ENCODE data around the gene ABLIM1.
"Not testable (repeated sequence)": the region's sequence is repeated elsewhere in the genome, so short reads cannot be mapped to it uniquely, and the experiment has no call there.

The ABLIM1 gene

DNA sequence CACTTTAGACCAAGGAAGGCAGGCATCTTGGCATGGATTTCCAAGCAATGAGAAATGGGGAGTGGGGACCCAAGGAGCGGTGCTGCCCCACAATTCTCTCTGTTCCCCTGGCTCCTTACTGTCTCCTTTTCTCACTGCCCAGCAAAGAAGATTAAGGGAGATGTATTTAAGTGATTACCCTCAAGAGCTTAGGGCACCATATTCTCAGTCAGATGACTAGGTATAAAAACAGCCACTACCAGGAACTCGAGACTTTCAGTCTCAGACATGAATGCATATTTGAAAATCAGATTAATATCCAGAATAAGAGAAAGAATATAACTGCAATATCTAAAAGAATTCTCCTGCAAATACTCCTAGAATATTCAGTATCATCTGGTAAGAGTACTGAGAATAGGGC is at the start of gene ABLIM1:
TSS of gene ABLIM1 (minus strand) at position 101 of the 400 bp plus-strand sequence. CDS start at position 26, 75 bp downstream.
- no peak for DNase-seq (ENCODE audit: low read depth)

- DNase-seq (ENCODE audit: low read depth) = no peak
These were observed 48.5 kb upstream of the ABLIM1 start for GRCh38 chr10:114706458-114707055.

GRCh38 chr10:114704679-114705078 is 46.6 kb upstream of the ABLIM1 start:
- DNase-seq (ENCODE audit: low read depth) = no peak

GRCh38 chr10:114703377-114704107 is 45.5 kb upstream of the ABLIM1 start:
- no peak for DNase-seq (ENCODE audit: low read depth)

DNA sequence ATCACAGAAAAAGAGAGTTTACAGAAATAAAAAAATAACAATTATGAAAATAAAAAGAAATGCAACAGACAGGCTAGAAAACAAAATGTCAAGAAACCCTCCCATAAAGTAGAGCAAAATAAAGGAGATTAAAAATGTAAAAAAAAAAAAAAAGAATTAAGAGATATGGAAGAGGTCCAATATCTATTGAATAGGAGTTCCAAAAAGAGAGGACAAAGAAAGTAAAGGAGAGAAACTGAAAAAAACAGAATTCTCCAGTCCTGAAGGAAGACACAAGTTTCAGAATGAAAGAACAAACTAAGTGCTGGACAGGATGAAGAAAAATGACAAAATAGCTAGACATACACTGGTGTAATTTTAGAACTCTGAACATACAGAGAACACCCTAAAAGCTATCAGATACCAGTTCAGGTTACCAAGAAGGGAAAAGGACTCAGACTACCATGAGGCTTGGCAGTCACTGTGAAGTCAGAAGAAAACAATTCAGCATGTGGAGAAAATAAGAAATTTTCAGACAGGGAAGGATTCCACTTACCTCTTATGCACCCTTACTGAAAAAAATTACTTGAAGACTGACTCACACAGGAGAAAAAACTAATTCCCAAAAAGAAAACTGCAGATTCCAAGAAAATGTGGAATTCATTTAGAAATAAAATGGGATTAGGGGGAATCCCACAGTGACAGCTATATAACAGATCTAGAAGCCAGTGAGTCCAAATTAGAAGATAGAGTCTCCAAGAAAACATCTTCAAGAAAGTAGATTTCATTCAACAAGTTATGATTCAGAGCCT is 40.4 kb upstream of the ABLIM1 start:
- no peak for DNase-seq (ENCODE audit: low read depth)

GRCh38 chr10:114697061-114697598 is 39.1 kb upstream of the ABLIM1 start:
- no peak for DNase-seq (ENCODE audit: low read depth)

DNA sequence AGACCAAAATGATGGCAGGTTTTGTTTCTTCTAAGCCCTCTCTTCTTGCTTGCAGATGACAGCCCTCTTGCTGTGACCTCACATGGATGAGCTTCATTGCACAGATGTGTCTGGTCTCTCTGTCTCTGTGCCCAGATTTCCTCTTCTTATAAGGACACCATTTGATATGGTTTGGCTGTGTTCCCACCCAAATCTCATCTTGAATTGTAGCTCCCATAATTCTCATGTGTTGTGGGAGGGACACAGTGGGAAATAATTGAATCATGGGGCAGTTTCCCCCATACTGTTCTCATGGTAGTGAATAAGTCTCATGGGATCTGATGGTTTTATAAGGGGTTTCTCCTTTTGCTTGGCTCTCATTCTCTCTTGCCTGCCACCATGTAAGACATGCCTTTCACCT is 38.2 kb upstream of the ABLIM1 start:
- not testable (repeated sequence) for DNase-seq (ENCODE audit: low read depth)

- DNase-seq (ENCODE audit: low read depth) = no peak
These were observed 36.7 kb upstream of the ABLIM1 start for GRCh38 chr10:114694752-114695151.

- DNase-seq (ENCODE audit: low read depth) = no peak
These were observed 36.0 kb upstream of the ABLIM1 start for GRCh38 chr10:114694062-114694461.

- peak; percentile 36 for DNase-seq (ENCODE audit: low read depth)
These were observed 33.4 kb upstream of the ABLIM1 start for GRCh38 chr10:114691442-114691941.

- no peak for DNase-seq (ENCODE audit: low read depth)
These were observed 30.7 kb upstream of the ABLIM1 start for GRCh38 chr10:114688786-114689185.

- DNase-seq (ENCODE audit: low read depth) = no peak
These were observed 29.4 kb upstream of the ABLIM1 start for GRCh38 chr10:114687459-114687858.

DNA sequence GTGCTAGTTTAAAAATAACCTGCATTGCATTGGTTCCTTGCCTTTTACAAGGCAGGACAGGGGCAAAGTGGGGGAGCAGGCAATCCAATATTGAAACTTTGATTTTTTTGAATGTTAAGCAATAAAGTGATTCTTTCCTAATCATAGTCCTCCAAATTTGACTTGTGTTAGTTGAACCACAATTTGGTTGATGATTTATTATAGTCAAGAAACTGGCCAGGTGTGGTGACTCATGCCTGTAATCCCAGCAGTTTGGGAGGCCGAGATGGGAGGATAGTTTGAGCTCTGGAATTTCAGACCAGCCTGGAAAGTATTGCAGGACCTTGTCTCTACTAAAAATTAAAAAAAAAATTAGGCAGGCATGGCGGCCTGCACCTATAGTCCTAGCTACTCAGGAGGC is 27.9 kb upstream of the ABLIM1 start:
- no peak for DNase-seq (ENCODE audit: low read depth)

GRCh38 chr10:114685456-114685855 is 27.4 kb upstream of the ABLIM1 start:
- no peak for DNase-seq (ENCODE audit: low read depth)

DNA sequence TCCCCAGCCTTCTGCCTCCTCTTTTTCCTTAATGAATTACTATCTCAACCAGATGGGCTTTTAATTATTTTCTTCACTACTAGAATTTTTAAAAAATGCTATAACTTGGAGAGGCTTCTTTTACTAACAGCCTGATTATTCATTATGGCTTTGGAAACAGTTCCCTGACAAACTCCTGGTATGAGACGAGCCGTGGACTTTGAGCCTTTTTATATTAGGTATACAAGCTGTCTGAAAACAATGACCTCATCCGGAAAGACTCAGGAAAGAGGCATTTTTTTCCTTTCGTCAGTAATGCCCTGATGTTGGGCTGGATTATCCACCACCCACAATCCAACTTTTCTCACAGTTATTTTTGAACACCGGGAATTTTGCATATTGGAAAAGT is 26.7 kb upstream of the ABLIM1 start:
- DNase-seq (ENCODE audit: low read depth) = no peak

GRCh38 chr10:114684084-114684821 is 26.2 kb upstream of the ABLIM1 start:
- DNase-seq (ENCODE audit: low read depth) = peak; percentile 11

DNA sequence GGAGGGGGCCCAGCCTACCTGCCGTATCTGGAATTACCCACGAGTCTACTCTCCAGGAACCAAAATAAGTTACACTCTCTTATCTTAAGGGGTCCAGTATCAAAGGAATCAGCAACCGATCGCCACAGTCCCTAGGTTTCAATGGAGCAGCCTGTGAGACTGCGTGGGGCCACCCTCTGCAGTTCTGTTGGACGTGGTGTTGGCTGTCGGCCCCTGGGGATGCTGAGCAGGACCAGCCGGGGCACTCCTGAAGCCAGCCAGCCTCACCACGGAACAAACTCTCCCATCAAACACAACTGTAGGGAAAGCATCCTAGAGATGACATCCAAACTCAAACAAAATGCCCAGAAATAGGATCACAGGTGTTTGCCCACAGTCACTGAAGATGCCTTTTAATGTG is 25.5 kb upstream of the ABLIM1 start:
- DNase-seq (ENCODE audit: low read depth) = no peak

DNA sequence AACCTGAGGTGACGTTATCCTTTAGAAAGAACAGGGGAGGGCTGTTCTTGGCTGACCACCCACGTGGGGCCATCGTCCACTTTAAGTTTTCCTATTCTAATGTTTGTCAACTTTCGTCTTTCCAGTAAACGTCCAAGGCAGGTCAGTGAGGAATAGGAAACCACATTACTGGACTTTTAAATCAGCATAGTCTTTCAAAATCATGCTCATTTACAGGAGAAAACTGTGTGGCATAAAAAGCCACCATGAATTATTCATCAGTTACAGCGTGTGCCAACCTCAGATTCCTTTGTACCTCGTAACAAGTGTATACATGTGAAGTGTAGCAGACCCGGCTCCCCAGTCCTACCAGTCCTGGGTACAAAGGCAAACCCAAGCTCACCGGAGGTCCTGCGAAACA is 25.1 kb upstream of the ABLIM1 start:
- DNase-seq (ENCODE audit: low read depth) = no peak

DNA sequence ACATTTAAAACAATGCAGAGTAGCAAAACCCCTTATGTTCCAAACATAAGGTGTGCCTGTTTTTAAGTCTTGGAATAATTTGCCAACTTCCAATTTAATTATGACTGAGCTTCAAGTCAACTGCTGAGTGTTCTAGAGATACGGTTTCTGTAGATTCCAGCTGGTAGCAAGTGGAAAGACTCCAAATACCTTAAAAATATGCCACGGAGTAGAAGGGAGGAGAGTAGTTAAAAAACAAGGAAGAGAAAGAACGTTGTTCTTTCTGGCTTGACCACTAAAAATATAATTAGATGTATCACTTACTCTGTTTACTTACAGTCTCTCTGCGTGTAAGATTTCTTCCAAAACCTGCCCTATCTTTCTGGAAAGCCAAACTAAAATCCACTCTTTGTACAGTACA is 24.5 kb upstream of the ABLIM1 start:
- DNase-seq (ENCODE audit: low read depth) = no peak

DNA sequence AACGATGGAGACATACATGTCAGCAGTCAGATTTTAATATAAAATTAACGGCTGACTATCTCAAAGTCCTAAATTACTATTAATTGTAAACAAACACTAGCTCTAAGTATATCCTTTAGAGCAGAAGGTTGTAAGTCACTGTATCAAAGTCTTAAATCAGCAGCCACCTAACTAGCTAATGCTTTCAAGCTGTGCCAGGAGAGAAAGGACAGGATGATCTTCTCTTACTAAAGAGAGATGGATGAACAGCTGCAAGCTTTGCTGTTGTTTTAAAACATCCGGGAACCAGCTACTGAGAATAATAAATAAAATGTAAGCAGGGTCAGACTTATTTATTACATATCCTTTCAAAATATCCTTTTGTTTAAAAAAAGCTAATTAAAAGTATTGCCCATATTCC is 24.0 kb upstream of the ABLIM1 start:
- no peak for DNase-seq (ENCODE audit: low read depth)

- no peak for DNase-seq (ENCODE audit: low read depth)
These were observed 23.5 kb upstream of the ABLIM1 start for GRCh38 chr10:114681542-114681941.

GRCh38 chr10:114680543-114681117 is 22.6 kb upstream of the ABLIM1 start:
- no peak for DNase-seq (ENCODE audit: low read depth)

All from fibroblast of gingiva (primary cell).